Lung (tissue), 12 donors: Measurements from ENCODE around the gene TNFRSF1A. TPM values are rescaled to one million over a fixed set of nuclear protein-coding genes. Genes with fewer than 3 reads are reported as not detected.

Source experiments
- ATAC-seq: fragments of 200-7000 bp; cut with Tn5 transposase; one replicate; pipeline ENCODE4 v1.9.1; 2020; ENCODE audit warnings: moderate number of reproducible peaks; ENCODE audit not compliant: insufficient read depth, low FRiP score
- DNase-seq, 3 donors: peaks; one replicate each; pipeline ENCODE4 v3.0.0-alpha.2; 2013 to 2017
- H3K27ac ChIP-seq, 2 donors: one replicate each; pipeline ENCODE4 v1.5.1; 2013; ENCODE audit warnings: mild to moderate bottlenecking in 2 of 2, moderate library complexity in 2 of 2, control low read depth in 1 of 2, inconsistent platforms in 1 of 2, low read depth in 1 of 2, low read length in 1 of 2
- H3K27me3 ChIP-seq, 3 donors: one replicate each; pipeline ENCODE4 v1.5.1; 2013; ENCODE audit warnings: low read length in 2 of 3; ENCODE audit not compliant: control insufficient read depth in 3 of 3, insufficient read depth in 3 of 3
- H3K36me3 ChIP-seq, 4 donors: one replicate each; pipeline ENCODE4 v1.5.1; 2013; ENCODE audit warnings: low read length in 4 of 4, mild to moderate bottlenecking in 1 of 4, moderate library complexity in 1 of 4; ENCODE audit not compliant: control insufficient read depth in 4 of 4, insufficient read depth in 4 of 4
- H3K4me1 ChIP-seq, 5 donors: one replicate each; pipeline ENCODE4 v1.5.1; 2013; ENCODE audit warnings: low read length in 5 of 5, mild to moderate bottlenecking in 2 of 5, moderate library complexity in 1 of 5; ENCODE audit not compliant: control insufficient read depth in 5 of 5, insufficient read depth in 5 of 5
- H3K4me3 ChIP-seq: one replicate; pipeline ENCODE4 v1.5.1; 2013; ENCODE audit warnings: mild to moderate bottlenecking, control low read depth, moderate library complexity
- H3K9ac ChIP-seq, 2 donors: one replicate each; pipeline ENCODE4 v1.5.1; 2013; ENCODE audit warnings: low read length in 2 of 2, control low read depth in 1 of 2; ENCODE audit not compliant: insufficient read depth in 1 of 2
- H3K9me3 ChIP-seq, 4 donors: one replicate each; pipeline ENCODE4 v1.5.1; 2013; ENCODE audit warnings: low read length in 3 of 4, mild to moderate bottlenecking in 1 of 4, moderate library complexity in 1 of 4; ENCODE audit not compliant: control insufficient read depth in 4 of 4, insufficient read depth in 3 of 4
- WGBS, 2 donors: extraction: QIAGEN DNeasy Blood & Tissue Kit; methylation state at CpG; one replicate each; pipeline ENCODE4 v1.1.7; 2013; 5-methylcytosine and 5-hydroxymethylcytosine counted together
- polyA plus RNA-seq, 2 donors: library from polyadenylated mRNA; stranded (reverse); fragments of 200-250 nt; gene quantifications; one replicate each; pipeline ENCODE4 v1.2.1, GENCODE V29; 2013
- total RNA-seq, 2 donors: library from RNA; depleted of rRNA in 1 of 2; stranded (reverse); fragments of >200 nt in 1 of 2; gene quantifications; one replicate each; pipeline ENCODE4 v1.2.1, GENCODE V29; 2014 to 2021
- TF ChIP-seq, protein P1 (sequence below): IDR thresholded peaks from 2 replicates; pipeline ENCODE4 v1.5.1; 2012; ENCODE audit warnings: mild to moderate bottlenecking; ENCODE audit errors: control extremely low read depth, extremely low read depth
- donor health status: control.
- donor health status: control.
- donor health status: Bipolar disorder and iron deficiency.
- donor health status: healthy.
- donor health status: DM: yes; HTN: yes; CAD: no.

The TNFRSF1A gene
- total and polyA plus RNA-seq, 4 donors: 81.6 to 184 (median 178) TPM

DNA sequence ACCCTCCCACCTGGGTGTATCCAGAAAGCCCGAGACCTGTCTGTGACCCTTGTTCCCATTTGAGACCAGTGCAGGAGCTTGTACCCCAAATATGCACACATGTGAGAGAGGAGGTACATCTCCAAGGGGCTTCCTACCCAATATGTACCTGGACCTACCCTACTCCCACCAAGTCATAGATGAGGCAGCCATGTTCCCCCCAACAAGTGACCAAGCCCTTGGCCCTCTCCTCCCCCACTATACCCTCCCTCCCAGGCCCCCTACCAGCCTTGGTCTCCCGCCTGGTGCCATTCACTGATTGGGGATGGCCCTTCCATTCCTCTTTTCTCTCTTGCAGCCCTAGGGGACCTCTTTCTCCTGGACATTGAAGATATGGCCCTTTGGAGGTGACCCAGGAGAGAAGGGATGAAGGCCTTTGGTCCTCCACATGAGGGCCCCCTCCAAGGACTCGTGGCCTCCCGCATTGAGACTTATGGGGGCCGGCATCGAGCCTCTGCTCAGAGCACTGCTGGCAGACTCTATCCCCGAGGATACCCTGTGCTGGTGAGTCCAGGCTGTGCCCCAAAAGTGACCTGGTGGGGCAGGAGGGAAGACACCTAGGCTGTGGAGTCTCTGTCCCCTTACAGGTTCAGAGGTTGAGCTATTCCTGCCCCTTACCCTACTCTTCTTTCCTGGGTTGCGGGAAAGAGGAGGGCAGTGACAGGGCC, 29.9 kb downstream of the TNFRSF1A start:
- WGBS, 2 donors: 94 to 98% methylated on average over 8 of the region's 8 CpGs
- H3K9ac ChIP-seq: no peak overlapping the region
- no peaks in the 10 kb centered on the region for H3K9me3 ChIP-seq
- TF ChIP-seq, protein P1, sequence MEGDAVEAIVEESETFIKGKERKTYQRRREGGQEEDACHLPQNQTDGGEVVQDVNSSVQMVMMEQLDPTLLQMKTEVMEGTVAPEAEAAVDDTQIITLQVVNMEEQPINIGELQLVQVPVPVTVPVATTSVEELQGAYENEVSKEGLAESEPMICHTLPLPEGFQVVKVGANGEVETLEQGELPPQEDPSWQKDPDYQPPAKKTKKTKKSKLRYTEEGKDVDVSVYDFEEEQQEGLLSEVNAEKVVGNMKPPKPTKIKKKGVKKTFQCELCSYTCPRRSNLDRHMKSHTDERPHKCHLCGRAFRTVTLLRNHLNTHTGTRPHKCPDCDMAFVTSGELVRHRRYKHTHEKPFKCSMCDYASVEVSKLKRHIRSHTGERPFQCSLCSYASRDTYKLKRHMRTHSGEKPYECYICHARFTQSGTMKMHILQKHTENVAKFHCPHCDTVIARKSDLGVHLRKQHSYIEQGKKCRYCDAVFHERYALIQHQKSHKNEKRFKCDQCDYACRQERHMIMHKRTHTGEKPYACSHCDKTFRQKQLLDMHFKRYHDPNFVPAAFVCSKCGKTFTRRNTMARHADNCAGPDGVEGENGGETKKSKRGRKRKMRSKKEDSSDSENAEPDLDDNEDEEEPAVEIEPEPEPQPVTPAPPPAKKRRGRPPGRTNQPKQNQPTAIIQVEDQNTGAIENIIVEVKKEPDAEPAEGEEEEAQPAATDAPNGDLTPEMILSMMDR: no peak
- no peaks in the 10 kb centered on the region for H3K27me3 ChIP-seq
- peak overlapping the region in 1 of 2 donors; percentile 85 for H3K27ac ChIP-seq
- no peaks in the 10 kb centered on the region for H3K36me3 ChIP-seq
- no peak overlapping the region for H3K4me3 ChIP-seq
- peaks cover 0 to 11% (median 10%) of the 10 kb centered on the region in 5 donors for H3K4me1 ChIP-seq
- ATAC-seq (no peak), DNase-seq (no peak)

- Histone ChIP-seq H3K4me1 (peaks cover 0 to 11% (median 10%) of the 10 kb centered on the region in 5 donors), H3K27ac (no peak overlapping the region), H3K36me3 (no peaks in the 10 kb centered on the region), H3K27me3 (no peaks in the 10 kb centered on the region), H3K9ac (peak overlapping the region in 1 of 2 donors; percentile 25), H3K4me3 (no peak overlapping the region), H3K9me3 (no peaks in the 10 kb centered on the region)
- TF ChIP-seq, protein P1: no peak
- DNase-seq: no peak
- no peak for ATAC-seq
- WGBS, 2 donors: 24 to 42% methylated on average over 21 to 43 of the region's 43 CpGs
These were observed 30.9 kb downstream of the TNFRSF1A start for GRCh38 chr12:6310771-6311610.

DNA sequence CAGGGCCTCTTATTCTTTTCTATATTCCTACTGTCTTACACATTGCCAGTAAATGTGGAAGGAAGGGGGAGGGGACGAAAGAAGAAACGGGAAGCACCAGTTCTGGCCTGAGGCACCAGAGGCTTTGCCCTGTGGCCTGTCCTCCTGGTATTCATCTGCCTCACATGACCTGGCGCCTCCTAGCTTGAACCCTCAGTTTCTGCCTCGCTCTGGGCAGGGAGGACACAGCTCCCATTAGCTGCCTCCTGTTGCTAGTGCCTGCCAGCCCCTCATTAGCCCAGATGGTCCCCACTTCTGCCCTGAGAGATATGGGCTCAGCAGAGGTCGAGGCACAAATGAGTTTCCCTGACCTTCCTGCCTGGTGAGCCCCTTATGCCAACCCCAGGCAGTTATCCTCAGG, 34.3 kb downstream of the TNFRSF1A start:
- WGBS, 2 donors: 39 to 52% methylated on average over 5 of the region's 5 CpGs
- no peaks in the 10 kb centered on the region for H3K36me3 ChIP-seq
- H3K27me3 ChIP-seq: no peaks in the 10 kb centered on the region
- no peak overlapping the region for H3K4me3 ChIP-seq
- TF ChIP-seq, protein P1: no peak
- H3K27ac ChIP-seq: no peak overlapping the region
- no peaks in the 10 kb centered on the region for H3K9me3 ChIP-seq
- peaks cover 0 to 10% (median 8%) of the 10 kb centered on the region in 5 donors for H3K4me1 ChIP-seq
- no peak overlapping the region for H3K9ac ChIP-seq
- DNase-seq: no peak
- no peak for ATAC-seq
